NCI-H2107 (cell line): Measurements from ENCODE around the gene CCDC57.

Experiments used
- DNase-seq: peaks from one replicate; lab custom pipeline; 2025; lab: John Stamatoyannopoulos, UW

CCDC57 gene

DNA sequence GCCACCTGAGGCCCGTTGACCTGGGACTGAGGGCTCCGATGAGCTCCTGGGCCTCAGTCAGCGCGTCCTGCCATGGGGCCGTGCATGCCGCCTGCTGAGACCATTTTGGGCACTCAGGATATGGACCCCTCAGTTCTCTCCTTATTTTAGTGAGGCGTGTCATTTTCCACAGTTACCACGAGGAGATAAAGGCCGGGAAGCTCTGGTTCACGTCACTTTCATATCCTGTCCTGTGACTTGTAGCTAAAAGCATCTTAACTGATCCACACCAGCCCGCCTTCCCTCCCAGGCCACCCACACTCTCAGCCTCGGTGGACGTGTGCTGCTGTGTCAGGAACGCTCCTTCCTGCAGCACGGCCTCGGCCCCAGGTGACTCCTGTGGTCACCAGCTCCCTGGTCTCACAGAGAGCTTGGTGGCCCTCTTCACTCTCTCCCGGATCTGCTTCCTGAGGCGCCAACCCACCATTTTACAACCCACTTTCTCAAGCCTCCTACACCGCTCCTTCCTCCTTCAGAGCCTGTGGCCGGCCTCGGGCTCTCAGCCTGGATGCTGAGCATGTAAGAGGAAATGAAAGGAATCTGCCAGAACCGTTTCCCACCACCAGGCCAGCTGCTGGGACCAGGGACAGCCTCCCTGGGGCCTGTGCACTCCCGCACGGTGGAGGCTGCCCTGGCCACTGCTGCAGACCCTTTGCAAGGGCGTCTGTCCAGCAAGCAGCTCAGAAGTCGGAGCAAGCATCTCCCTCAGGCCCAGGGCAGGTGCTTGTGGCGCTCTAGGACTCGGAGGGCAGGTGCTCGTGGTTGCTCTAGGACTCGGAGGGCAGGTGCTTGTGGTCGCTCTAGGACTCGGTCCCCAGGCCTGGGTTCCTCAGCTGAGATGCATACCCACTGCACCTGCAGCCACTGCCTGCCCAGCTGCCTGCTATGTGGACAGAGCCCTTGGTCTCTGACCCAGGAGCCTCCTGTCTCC, 90.7 kb downstream of the CCDC57 start:
- peak; percentile 57 for DNase-seq

DNA sequence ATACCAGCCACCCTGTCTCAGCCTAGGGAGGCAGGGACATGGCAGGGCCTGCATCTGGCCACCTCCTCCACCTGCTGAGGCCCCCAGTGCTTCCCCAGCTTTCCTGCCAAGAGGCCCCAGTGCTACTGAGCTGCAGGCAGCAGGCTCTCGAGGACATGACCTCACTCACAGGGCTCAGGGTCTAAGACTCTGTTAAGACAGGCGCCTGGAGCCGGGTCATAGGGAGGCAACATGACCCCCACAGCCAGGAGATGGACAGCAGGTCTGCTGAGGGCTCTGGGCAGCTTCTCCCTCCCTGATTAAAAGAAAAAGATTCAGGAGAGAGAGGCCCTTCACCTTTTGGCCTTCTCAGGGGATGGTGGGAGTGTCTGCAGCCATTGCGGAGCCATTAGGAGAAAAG, 91.4 kb downstream of the CCDC57 start:
- DNase-seq: no peak

DNA sequence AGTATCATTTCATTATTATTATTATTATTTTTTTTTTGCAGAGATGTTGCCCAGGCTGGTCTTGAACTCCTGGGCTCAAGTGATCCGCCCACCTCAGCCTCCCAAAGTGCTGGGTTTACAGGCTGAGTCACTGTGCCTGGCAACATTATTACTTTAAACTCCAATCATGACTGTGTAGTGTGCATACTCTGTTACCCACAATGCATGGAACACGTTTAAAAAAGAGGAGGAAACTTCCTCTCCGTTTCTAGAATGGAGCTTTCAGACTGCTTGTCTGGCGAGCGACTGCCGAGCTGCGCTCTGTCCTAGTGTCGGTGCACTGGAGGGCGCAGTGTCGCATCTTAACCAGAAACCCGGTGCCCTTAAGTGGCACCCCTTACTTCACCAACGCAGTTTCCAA, 92.5 kb downstream of the CCDC57 start:
- no peak for DNase-seq

DNA sequence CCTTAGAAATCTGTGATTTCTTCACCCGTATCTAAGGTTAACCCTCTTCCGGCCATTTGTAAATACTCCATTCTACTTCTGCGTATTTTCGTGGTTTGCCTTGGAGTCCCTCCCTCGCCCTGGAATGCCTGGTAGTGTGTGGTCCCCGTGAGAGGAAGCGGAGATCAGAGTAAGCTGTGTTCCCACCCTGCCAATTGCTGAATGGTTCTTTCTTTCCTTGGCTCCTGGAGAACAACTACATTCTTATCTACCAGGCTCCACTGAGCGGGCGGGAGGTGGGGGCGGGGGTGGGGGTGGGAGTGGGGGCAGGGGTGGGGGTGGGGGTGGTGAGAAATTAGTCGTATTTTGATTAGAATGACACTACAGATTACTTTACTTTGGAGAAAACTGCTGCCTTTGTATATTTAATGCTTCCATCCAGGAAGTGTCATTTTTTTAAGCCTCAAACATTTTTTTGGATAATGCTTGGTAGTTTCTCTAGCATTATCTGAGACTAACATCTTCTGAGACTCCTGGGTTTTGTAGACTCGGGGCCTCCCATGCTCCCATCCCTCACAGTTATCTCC, 93.7 kb downstream of the CCDC57 start:
- no peak for DNase-seq

DNA sequence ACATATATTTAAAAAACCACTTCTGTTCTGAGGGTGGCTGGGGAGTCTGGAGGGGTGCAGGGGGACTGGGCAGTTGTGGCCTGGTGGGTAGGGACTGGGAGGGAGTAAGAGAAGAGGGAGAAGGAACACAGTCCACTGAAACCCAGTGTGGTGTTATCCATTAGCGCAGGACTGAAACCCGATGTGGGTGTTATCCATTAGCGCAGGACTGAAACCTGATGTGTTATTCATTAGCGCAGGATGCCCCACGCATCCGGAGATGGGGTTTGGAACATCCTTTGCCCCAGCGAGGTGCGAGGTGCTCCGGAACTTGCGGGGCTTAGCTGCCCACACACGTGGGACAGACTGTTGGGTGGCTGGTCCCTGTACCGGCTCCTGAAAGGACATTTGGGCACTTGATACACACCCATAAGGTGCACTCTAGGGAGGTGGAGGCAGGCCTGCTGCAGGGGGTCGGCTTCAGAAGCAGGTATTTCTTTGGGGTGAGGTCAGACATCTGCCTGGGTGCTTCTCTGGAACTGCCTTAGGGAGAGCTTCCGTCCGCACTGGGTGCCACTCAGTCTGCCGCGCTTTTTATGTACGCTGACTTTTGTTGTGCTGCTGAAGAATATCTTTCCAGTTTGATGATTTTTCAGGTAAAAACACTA, 94.4 kb downstream of the CCDC57 start:
- no peak for DNase-seq

DNA sequence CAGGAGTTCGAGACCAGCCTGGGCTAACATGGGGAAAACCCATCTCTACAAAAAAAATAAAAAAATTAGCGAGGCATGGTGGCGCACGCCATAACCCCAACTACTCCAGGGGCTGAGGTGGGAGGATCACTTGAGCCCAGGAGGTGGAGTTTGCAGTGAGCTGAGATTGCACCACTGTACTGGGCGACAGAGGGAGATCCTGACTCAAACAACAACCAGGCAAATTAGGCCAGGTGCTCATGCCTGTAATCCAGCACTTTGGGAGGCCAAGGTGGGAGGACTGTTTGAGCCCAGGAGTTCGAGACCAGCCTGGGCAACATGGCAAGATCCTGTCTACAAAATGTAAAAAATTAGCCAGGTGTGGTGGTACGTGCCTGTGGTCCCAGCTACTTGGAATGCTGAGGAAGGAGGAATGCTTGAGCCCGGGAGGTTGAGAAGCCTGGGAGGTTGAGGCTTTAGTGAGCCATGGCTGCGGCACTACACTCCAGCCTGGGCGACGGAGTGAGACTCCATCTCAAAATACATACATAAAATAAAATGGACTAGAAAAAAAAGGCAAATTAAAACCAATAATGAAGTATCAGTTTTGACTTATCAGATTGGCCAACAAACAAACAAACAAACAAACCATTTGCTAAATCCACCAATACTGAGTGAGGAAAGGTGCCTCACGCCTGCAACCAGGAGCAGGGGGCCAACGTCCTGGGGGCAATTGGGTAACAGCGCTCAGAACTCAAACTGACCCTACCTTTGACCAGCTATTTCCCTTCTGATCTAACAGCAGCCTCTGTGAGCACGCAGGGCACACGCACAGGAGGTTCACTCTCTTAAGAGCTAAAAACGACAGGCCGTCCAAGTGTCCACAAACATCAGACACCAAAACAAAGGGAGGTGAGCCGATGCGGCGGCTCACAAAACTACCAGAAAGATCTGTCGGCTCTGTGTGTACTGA, 95.2 kb downstream of the CCDC57 start:
- DNase-seq: no peak

DNA sequence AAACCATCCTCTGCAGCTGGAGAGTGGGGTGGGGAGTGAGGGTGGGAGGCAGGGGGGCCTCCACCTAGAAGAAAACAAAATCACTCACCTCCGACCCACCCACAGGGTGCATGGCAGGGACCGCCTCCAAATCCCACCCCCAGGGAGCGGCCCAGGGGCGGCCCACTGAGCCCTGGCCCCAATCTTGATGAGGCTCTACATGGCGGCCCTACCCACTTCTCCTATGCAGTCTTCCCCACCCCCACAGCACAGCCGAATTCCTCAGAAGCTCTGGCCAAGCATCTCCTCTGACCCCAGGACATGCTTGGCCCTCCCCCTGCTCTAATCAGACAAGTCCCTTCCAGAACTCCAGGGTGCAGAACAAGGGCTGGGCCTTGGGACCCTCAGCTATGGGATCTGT, 96.4 kb downstream of the CCDC57 start:
- no peak for DNase-seq

DNA sequence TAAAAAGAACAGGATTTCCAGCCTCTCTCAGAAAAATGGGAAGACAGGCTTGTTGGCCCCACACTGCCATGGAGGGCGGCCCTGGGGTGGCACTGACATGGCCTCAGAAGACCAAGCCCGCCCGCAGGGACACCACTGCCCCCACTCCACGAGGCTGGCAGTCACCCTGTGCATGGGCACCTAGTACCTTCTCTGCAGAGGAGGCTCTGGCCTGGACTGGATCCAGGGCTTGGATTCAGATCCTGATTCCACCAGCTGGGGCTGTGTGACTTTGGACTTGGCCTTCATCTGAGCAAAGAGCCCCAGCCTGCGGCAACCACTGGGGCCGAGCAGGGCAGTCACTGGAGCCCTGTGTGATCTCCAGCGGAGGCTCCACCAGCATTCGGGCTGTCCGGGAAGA, 97.8 kb downstream of the CCDC57 start:
- DNase-seq: no peak

DNA sequence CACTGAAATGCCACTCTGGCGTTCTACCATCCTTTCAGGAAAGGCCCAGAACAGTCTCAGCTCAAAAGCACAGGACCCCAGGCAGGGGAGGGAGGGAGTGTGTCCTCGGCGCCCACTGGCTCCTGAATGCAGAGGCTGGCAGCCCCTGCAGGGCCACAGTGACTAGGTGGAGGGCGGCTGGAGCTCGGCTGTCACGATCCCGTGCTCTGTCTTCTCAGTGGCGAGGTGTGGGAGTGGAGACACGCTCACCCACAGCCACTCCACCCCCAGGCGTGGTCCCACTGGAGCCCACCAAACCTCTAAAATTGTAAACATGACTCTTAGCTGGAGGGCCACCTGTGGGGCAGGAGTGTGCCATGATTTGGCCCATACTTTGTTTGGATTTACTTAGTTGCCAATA, 98.2 kb downstream of the CCDC57 start:
- no peak for DNase-seq

DNA sequence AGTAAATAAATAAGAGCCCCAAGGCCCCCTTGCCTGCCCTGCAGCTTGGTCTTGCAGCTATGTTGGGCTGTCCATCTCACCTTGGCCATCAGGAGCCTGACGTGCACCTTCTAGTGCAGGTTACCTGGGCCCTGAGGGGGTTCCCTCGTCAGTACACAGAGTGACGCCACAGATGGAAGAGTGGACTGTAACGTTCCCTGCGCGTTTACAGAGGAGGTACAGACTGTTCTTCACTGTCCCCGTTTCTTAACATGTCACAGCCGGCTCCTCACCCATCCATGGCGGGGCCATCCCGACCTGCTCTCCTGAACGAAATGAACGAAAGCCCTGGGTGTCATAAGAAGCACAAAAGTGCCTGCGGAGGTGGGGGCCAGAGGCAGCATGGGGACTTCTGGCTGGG, 98.7 kb downstream of the CCDC57 start:
- no peak for DNase-seq

DNA sequence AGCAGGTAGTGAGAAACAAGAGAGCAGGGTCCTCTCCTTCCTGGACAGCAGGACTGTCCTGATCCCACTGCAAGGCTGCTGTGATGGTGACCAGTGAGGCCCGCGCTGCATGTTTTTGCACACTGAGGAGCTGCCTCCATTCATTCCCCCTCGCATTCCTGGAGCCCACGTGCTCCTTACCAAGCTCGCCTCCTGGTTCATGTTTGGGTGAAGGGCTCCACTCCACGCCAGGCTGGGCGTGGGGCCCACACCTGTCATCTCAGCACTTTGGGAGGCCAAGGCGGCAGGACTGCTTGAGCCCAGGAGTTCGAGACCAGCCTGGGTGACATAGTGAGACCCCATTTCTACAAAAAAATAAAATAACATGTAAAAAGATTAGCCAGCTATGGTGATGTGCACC, 99.2 kb downstream of the CCDC57 start:
- DNase-seq: no peak

DNA sequence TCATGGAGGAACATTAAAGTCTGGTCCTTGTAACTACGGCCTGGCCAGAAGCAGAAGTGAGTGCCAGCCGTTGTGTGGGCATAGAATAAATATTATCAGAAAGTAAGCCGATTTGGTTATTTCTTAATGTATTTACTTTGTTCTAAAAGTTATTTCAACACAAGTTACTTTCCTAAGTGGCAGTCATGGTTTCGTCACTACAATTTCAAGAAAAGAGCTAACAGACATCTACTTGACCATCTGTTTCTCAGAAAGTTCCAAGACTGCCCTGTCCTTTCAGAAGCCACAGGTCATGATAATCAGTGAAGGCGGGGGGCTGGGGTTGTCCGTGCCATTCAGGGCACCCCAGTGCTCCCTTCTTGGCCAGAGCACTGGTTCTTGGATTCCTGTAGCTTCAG, 99.7 kb downstream of the CCDC57 start:
- no peak for DNase-seq

DNA sequence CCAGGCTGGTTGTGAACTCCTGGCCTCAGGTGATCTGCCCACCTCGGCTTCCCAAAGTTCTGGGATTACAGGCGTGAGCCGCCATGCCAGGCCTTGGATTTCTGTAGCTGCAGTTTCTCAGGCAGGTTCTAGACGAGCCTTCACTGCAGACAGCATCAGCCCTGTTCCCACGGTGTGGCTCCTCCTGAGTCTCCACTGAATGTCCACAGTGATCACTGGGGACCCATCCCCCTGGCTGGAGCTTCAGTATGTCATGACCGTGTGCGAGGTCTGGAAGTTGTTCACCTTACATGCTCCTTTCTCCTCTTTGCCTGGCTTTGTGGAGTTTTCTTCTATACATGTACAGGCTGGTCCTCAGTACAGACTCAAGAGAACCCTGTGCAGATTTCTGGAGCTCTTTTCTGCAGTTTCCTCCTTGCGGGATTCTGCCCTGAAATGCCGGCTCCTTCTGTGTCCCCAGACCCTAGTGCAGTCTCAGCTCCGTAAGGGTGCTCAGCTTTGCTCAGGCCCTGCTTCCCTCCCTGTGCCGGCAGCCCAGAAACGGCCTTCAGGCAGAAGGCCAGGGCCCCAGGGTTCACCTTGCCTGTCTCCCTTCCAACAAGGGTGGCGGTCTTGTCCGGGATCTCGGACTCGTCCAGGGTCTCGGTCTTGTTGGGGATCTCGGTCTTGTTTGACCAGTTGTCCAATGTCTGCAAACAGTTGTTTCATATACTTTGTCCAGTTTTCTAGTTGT, 100.3 kb downstream of the CCDC57 start:
- no peak for DNase-seq

DNA sequence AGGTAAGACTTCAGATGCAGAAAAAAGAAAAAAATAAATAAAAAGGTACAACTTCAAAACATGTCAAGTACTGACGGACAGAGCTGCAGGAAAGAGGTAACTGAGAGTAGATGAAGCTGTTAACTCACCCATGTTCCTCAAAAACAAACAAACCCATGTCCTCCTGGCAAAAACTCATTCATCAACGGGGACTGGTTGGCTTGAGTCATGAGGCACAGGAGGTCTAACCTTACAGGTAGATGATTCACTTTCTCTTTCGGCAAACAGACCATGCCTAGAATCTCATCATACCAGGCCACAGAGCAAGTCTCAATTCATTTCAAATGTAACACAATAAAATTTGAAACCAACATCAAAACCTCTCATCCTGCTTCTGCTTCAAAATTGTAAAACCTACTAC, 102.3 kb downstream of the CCDC57 start:
- no peak for DNase-seq

DNA sequence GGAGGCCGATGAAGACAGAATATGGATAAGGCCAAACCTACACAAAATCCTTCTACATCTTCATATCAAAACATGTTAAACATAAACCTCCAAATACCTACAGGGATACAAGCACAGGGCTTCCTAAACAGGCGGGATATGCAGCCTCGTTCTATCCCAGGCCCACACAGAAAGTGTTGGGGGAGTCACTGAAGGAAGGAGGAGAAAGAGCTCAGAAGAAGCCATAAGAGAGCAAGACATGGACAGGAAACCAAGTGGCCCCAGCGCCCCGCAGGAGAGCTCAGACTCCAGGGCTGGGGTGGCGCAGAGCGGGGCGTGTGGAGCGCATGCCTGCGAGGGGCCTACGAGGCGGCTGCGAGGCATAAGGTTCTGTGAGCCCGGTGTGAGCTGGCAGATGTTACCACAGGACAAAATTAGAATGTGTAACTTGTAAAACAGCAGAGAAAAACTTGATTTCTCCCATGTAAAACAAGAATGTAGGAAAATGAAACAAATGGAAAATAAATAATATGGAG, 103.6 kb downstream of the CCDC57 start:
- DNase-seq: no peak

DNA sequence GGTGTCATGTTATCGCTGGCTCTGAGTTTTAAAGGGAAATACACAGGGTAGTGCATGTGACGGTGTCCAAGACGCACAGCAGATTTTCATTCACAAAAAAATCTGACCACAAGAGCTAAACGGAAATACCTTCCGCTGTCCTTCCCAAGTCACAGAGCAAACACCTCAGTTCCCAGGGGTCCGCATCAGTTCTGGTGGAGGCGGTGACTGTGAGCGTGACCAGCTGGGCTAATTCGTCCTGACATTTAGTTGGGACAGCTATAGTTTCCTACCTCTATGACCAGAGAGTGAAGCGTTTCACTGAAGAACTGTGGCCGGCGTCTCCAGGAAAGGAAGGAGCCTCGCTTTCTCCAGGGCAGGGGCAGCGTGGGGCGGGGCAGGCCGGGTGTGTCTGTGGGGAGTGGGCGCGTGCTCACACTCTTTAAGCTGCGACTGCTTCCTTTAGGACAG, 104.1 kb downstream of the CCDC57 start:
- DNase-seq: no peak

DNA sequence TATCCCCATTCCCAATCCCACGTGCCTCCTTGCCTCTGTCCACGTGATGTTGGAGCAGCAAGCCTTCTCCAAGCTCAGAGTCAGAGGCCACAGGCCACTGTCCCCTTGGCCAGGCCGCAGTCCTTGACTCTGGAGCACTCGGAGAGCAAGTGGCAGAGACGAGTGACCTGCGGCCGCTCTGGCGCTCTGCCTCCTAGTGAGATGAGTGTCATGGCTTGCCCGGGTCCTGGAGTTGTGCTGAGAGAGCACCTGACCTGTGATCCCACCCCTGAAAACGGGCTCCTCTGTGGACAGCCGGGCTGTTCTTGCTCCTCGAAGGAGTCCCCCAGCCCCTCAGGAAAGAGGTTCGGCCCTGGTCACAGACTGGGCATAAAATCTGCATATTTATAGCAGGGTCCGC, 104.6 kb downstream of the CCDC57 start:
- no peak for DNase-seq

DNA sequence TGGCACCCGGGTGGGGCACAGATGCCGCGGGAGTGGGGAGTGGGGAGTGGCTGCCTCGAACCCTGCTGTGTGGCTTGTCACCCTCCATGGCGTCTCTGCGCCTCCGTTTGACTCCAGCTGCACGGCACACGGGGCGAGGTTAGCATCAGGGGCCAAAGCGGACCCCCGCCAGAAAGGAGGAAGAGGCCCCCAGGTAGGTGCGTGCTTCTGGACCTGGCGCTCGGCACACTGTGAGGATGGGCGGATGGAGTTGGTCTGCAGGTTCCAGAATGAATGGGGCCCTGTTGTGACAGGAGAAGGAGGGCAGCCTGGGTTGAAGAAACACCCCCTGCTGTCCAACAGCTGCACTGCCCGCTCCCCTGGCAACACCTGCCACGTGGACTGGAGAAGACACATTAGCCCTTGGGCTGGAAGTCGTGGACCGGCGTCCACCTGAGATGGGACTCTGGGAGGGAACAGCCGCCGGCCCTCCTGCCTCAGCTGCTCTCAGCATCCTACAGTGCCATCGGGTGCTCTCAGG, 105.2 kb downstream of the CCDC57 start:
- DNase-seq: no peak

DNA sequence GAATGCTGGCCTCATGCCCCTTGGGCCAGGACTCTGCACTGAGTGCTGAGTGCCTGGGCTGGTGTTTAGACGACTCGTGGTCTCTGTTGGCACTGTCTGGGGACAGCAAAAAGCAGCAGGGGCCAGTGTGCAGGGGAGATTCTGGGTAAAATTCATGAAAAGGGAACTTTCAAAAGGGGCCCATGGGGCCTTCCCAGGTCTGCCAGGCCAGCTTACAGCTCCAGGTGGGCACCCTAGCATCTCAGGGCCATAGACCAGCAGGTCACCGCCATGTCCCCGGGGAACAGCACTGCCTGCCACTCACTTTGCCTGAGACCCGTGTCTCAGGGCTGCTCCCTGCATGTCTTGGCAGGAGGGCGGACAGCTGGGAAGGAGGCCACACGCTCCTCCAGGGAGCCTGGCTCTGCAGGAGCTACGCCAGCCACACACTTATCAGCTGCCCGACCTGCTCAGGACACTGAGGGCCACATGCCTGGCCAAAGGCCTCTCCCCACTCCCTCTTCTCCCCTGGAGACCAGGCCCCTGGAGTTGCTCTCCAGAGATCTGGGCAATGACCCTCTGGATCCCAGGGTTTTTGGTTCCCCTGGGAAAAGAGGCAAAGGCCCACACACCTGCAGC, 105.8 kb downstream of the CCDC57 start:
- DNase-seq: no peak
